Upper lobe of right lung (tissue), 1 donor: ENCODE results near the gene GINS2. TPM values are rescaled to one million over a fixed set of nuclear protein-coding genes. Genes with fewer than 3 reads are reported as not detected.

Experiments used
- ATAC-seq: fragments of 200-7000 bp; cut with Tn5 transposase; one replicate; pipeline ENCODE4 v1.9.1; 2020; ENCODE audit warnings: mild to moderate bottlenecking, moderate library complexity
- DNase-seq: peaks from one replicate; pipeline ENCODE4 v3.0.0-alpha.2; 2020
- H3K27ac ChIP-seq: fragments of 200-600 bp; one replicate; pipeline ENCODE4 v1.8.0; 2022
- H3K27me3 ChIP-seq: fragments of 200-600 bp; one replicate; pipeline ENCODE4 v1.8.0; 2022; ENCODE audit warnings: mild to moderate bottlenecking
- H3K36me3 ChIP-seq: fragments of 200-600 bp; one replicate; pipeline ENCODE4 v1.8.0; 2022
- H3K4me1 ChIP-seq: fragments of 200-600 bp; one replicate; pipeline ENCODE4 v1.8.0; 2022
- H3K4me3 ChIP-seq: fragments of 200-600 bp; one replicate; pipeline ENCODE4 v1.8.0; 2022; ENCODE audit warnings: mild to moderate bottlenecking
- H3K9me3 ChIP-seq: fragments of 200-600 bp; one replicate; pipeline ENCODE4 v1.8.0; 2022
- intact Hi-C: fragments of 100-400 bp; cut with DNase I; formaldehyde crosslinking; loops from one replicate; pipeline ENCODE4 v1.11.0; 2022
- total RNA-seq: library from RNA; stranded (reverse); fragmentation: NEBNext Ultra II Directional; extraction: Animal tissue kit (Norgen Biotek cat#: 25700); gene quantifications from one replicate; pipeline ENCODE4 v1.2.1, GENCODE V29; 2021
- TF ChIP-seq, protein P1 (sequence below): fragments of 200-600 bp; IDR thresholded peaks from one replicate; pipeline ENCODE4 v1.8.0; 2022; ENCODE audit warnings: antibody characterized with exemption
- donor health status: DM: no; HTN: yes; CAD: no; lungs with severe emphysema.

The GINS2 gene
- total RNA-seq, 1 donor from 2014 or later, result 0.46 TPM

- H3K4me3 ChIP-seq, result no peak overlapping the region
- TF ChIP-seq, protein P1, sequence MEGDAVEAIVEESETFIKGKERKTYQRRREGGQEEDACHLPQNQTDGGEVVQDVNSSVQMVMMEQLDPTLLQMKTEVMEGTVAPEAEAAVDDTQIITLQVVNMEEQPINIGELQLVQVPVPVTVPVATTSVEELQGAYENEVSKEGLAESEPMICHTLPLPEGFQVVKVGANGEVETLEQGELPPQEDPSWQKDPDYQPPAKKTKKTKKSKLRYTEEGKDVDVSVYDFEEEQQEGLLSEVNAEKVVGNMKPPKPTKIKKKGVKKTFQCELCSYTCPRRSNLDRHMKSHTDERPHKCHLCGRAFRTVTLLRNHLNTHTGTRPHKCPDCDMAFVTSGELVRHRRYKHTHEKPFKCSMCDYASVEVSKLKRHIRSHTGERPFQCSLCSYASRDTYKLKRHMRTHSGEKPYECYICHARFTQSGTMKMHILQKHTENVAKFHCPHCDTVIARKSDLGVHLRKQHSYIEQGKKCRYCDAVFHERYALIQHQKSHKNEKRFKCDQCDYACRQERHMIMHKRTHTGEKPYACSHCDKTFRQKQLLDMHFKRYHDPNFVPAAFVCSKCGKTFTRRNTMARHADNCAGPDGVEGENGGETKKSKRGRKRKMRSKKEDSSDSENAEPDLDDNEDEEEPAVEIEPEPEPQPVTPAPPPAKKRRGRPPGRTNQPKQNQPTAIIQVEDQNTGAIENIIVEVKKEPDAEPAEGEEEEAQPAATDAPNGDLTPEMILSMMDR, result no peak
Measured at GRCh38 chr16:85728879-85729278, 40.1 kb upstream of the GINS2 start.

DNA sequence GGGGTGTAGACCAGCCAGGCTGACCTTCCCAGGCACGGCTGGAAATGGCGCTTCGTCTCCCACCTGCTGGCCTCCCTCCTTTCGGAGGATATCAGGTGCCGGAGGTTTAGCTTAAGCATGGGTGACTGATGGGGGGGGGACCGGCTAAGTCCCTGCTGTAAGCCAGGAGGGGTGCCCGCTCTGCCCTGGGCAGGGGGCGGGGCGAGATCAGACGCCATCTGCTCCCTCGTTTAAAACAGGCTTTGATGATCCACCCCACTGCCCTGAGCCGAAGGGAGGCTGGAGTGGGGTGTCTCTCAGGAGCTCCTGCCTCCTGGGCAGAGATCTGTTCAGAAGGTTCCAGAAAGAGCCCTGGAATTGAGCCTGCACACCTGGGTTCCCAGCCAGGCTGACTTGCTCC lies 36.2 kb upstream of the GINS2 start:
- no peaks in the 10 kb centered on the region for H3K4me1 ChIP-seq
- DNase-seq (no peak), ATAC-seq (no peak)
- H3K27ac ChIP-seq, result no peak overlapping the region
- no peak overlapping the region for H3K4me3 ChIP-seq
- intact Hi-C loops, result no loop called here
- no peaks in the 10 kb centered on the region for H3K36me3 ChIP-seq
- no peaks in the 10 kb centered on the region for H3K9me3 ChIP-seq
- no peaks in the 10 kb centered on the region for H3K27me3 ChIP-seq
- TF ChIP-seq, protein P1, result no peak

More at GRCh38 chr16:85728879-85729278, 40.1 kb upstream of the GINS2 start:
- H3K9me3 ChIP-seq, result no peaks in the 10 kb centered on the region
- no peak overlapping the region for H3K27ac ChIP-seq
- intact Hi-C loops, result no loop called here
- ATAC-seq (no peak), DNase-seq (no peak)
- H3K36me3 ChIP-seq, result no peaks in the 10 kb centered on the region
- no peaks in the 10 kb centered on the region for H3K4me1 ChIP-seq
- no peaks in the 10 kb centered on the region for H3K27me3 ChIP-seq

- H3K4me1 ChIP-seq, result no peaks in the 10 kb centered on the region
- H3K27ac ChIP-seq, result no peak overlapping the region
- DNase-seq (no peak), ATAC-seq (no peak)
- intact Hi-C loops, result no loop called here
- TF ChIP-seq, protein P1, result no peak
- H3K9me3 ChIP-seq, result no peaks in the 10 kb centered on the region
- no peak overlapping the region for H3K4me3 ChIP-seq
- H3K36me3 ChIP-seq, result no peaks in the 10 kb centered on the region
- no peaks in the 10 kb centered on the region for H3K27me3 ChIP-seq
Measured at GRCh38 chr16:85724126-85724879, 35.5 kb upstream of the GINS2 start.

GRCh38 chr16:85722128-85722893 lies 33.6 kb upstream of the GINS2 start:
- Histone ChIP-seq H3K27ac (no peak overlapping the region), H3K9me3 (no peaks in the 10 kb centered on the region), H3K27me3 (no peaks in the 10 kb centered on the region), H3K4me3 (no peak overlapping the region), H3K36me3 (no peaks in the 10 kb centered on the region), H3K4me1 (no peaks in the 10 kb centered on the region)
- TF ChIP-seq, protein P1, result no peak
- ATAC-seq (no peak), DNase-seq (no peak)
- intact Hi-C loops, result no loop called here

DNA sequence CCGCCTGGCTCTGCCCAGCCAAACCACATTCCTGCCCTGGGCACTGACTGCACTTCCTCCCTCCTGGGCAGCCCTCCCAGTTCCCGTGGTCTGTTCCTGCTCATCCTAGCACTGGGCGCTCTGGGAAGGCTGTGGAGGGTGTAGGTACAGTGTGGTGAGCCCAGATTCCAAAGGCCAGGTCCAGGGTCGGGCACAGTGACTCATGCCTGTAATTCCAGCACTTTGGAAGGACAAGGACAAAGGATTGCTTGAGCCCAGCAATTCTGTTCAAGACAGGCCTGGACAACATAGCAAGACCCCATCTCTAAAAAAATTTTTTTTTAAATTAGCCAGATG lies 31.5 kb upstream of the GINS2 start:
- no peaks in the 10 kb centered on the region for H3K9me3 ChIP-seq
- intact Hi-C loops, result no loop called here
- H3K27me3 ChIP-seq, result no peaks in the 10 kb centered on the region
- DNase-seq, result no peak
- H3K4me1 ChIP-seq, result peaks cover 3% of the 10 kb centered on the region
- peak; percentile 53 for ATAC-seq
- H3K4me3 ChIP-seq, result no peak overlapping the region
- TF ChIP-seq, protein P1, result no peak
- H3K27ac ChIP-seq, result no peak overlapping the region
- no peaks in the 10 kb centered on the region for H3K36me3 ChIP-seq
